ENCODE data around the gene CDK17.

DNA sequence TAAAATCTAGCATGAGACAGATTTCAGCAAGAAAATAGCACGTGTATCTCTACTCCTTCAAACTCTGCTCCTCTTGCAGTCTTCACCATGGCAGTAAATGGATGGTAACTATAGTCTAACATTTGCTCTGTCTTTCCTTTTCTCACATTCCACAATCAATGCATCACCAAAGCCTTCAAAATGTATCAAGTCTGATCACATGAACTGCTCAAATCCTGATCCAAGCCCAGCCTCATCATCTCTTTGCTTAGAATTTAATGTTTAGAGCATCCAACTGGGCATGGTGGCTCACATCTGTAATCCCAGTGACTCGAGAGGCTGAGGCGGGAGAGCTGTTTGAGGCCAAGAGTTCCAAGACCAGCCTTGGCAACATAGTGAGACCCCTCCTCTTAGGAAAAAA lies 45.9 kb downstream of the CDK17 start:
- TF ChIP-seq ARNTL (CRISPR knock-in tag; IDR thresholded peaks at IDR 0.05; ENCODE audit: borderline replicate concordance, low read depth): no peak
- TF ChIP-seq RARB (CRISPR knock-in tag; IDR thresholded peaks at IDR 0.05): no peak
- TF ChIP-seq TOX (CRISPR knock-in tag; IDR thresholded peaks at IDR 0.05; ENCODE audit: borderline replicate concordance): no peak
- TF ChIP-seq, protein P1, sequence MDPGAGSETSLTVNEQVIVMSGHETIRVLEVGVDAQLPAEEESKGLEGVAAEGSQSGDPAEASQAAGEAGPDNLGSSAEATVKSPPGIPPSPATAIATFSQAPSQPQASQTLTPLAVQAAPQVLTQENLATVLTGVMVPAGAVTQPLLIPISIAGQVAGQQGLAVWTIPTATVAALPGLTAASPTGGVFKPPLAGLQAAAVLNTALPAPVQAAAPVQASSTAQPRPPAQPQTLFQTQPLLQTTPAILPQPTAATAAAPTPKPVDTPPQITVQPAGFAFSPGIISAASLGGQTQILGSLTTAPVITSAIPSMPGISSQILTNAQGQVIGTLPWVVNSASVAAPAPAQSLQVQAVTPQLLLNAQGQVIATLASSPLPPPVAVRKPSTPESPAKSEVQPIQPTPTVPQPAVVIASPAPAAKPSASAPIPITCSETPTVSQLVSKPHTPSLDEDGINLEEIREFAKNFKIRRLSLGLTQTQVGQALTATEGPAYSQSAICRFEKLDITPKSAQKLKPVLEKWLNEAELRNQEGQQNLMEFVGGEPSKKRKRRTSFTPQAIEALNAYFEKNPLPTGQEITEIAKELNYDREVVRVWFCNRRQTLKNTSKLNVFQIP (CRISPR knock-in tag; IDR thresholded peaks at IDR 0.05; ENCODE audit: borderline replicate concordance, low read depth): no peak
- TF ChIP-seq, protein P2, sequence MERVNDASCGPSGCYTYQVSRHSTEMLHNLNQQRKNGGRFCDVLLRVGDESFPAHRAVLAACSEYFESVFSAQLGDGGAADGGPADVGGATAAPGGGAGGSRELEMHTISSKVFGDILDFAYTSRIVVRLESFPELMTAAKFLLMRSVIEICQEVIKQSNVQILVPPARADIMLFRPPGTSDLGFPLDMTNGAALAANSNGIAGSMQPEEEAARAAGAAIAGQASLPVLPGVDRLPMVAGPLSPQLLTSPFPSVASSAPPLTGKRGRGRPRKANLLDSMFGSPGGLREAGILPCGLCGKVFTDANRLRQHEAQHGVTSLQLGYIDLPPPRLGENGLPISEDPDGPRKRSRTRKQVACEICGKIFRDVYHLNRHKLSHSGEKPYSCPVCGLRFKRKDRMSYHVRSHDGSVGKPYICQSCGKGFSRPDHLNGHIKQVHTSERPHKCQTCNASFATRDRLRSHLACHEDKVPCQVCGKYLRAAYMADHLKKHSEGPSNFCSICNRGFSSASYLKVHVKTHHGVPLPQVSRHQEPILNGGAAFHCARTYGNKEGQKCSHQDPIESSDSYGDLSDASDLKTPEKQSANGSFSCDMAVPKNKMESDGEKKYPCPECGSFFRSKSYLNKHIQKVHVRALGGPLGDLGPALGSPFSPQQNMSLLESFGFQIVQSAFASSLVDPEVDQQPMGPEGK (CRISPR knock-in tag; IDR thresholded peaks at IDR 0.05; ENCODE audit: borderline replicate concordance): no peak
- no peak for TF ChIP-seq GLIS3 (CRISPR knock-in tag; IDR thresholded peaks at IDR 0.05)
- TF ChIP-seq, protein P3, sequence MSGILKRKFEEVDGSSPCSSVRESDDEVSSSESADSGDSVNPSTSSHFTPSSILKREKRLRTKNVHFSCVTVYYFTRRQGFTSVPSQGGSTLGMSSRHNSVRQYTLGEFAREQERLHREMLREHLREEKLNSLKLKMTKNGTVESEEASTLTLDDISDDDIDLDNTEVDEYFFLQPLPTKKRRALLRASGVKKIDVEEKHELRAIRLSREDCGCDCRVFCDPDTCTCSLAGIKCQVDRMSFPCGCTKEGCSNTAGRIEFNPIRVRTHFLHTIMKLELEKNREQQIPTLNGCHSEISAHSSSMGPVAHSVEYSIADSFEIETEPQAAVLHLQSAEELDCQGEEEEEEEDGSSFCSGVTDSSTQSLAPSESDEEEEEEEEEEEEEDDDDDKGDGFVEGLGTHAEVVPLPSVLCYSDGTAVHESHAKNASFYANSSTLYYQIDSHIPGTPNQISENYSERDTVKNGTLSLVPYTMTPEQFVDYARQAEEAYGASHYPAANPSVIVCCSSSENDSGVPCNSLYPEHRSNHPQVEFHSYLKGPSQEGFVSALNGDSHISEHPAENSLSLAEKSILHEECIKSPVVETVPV (CRISPR knock-in tag; IDR thresholded peaks at IDR 0.05): no peak
- TF ChIP-seq, protein P4, sequence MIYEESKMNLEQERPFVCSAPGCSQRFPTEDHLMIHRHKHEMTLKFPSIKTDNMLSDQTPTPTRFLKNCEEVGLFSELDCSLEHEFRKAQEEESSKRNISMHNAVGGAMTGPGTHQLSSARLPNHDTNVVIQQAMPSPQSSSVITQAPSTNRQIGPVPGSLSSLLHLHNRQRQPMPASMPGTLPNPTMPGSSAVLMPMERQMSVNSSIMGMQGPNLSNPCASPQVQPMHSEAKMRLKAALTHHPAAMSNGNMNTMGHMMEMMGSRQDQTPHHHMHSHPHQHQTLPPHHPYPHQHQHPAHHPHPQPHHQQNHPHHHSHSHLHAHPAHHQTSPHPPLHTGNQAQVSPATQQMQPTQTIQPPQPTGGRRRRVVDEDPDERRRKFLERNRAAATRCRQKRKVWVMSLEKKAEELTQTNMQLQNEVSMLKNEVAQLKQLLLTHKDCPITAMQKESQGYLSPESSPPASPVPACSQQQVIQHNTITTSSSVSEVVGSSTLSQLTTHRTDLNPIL (CRISPR knock-in tag; IDR thresholded peaks at IDR 0.05; ENCODE audit: low read depth): no peak
- no peak for TF ChIP-seq CSDC2 (CRISPR knock-in tag; IDR thresholded peaks at IDR 0.05)
- no peak for TF ChIP-seq ZFP30 (CRISPR knock-in tag; IDR thresholded peaks at IDR 0.05)
